Activated T-helper 9 cell treated with anti-CD3 and anti-CD28 coated beads, Interleukin-2, amount 50 U/mL, for 16 hours (primary cell): ENCODE data around the gene RNF4.
"Not testable (repeated sequence)": the region's sequence is repeated elsewhere in the genome, so short reads cannot be mapped to it uniquely, and the experiment has no call there.

Source experiments
- DNase-seq: peaks from one replicate; pipeline ENCODE4 v3.0.0-alpha.2; 2020; ENCODE audit warnings: low read depth

RNF4 gene

DNA sequence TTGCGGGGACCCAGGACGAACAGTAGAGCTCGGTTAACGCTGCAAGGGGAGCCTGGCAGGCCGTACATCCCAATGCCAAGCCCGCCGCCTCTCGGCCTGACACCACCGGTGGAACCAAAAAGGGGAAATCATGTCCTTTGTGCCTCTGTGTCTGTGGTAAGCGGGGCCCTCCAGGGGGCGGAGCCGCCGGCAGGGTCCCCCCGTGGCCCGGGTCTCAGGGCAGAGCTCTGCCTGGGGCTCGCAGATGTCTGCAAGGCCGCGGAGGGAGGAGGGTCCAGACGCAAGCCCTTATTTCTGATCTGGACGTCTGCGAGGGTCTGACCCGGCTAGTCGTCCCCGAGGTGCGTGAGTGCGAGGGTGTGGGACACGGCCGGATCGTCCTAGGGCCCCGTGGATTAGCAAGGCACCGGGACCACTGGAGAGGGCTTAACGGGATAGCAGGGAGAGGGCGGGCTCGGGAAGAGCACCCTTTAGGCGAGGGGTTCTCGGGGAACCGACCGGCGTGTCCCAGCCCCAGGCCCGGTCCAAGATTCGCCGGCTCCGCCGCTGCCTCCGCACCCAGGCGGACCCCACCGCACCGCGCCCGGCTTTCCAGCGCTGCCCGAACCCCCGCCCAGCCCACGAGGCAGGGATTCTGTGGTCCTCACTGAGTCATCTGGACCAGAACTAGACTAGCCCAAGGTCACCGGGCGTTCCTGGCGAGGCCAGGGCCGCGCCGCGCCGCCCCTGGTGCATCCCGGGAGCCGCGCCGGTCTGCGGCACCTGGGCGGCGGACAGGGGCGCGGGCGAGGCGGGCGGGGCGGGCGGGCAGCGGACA, 66.7 kb downstream of the RNF4 start:
- peak; percentile 29 for DNase-seq

GRCh38 chr4:2536193-2537010, 67.5 kb downstream of the RNF4 start, which contains the start of gene FAM193A:
Gene FAM193A (plus strand): TSS chr4:2536647. CDS start chr4:2536916, 269 bp downstream.
- peak; percentile 98 for DNase-seq

- peak; percentile 42 for DNase-seq
These were observed 68.3 kb downstream of the RNF4 start for GRCh38 chr4:2537011-2537830.

GRCh38 chr4:2543580-2544191, 74.8 kb downstream of the RNF4 start:
- not testable (repeated sequence) for DNase-seq

- DNase-seq: no peak
These were observed 76.6 kb downstream of the RNF4 start for GRCh38 chr4:2545321-2546013.

DNA sequence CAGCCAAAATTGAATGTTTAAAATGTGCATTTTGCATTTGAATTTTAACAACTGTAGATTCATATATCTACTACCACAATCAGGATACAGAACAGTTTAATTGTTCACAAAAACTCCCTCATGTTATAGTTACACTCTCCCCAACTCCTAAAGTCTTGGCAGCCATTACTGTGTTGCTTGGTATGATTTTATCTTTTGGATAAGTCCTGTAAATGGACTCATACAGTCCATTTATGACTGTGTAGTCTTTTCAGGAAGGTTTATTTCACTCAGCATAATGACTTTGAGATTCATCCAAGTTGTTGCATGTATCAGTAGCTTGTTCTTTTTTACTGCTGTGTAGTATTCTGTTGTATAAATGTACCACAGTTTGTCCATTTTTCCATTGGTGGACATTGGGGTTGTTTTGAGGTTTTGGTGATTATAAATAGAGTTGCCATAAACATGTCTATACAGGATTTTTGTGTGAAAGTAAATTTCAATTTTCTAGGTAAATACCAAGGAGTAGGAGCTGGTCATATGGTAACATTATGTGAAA, 77.4 kb downstream of the RNF4 start:
- DNase-seq: no peak

DNA sequence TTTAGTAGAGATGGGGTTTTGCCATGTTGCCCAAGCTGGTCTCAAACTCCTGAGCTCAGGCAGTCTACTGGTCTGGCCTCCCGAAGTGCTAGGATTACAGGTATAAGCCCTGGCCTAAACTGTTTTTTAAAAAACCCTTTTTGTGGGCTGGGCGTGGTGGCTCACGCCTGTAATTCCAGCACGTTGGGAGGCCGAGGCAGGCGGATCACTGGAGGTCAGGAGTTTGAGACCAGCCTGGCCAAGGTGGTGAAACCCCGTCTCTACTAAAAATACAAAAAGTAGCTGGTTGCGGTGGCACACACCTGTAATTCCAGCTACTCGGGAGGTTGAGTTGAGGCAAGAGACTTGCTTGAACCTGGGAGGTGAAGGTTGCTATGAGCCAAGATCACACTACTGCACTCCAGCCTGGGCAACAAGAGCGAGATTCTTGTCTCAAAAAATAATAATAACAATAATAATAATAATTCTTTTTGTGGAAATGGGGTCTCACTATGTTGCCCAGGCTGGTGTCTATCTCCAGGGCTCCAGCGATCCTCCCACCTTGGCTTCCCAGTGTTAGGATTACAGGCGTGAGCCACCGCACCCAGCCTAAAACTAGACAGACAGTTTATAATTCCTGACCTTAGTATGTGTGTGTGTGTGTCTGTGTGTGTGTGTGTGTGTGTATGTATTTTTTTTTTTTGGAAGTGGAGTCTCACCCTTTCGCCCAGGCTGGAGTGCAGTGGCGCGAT, 78.2 kb downstream of the RNF4 start:
- not testable (repeated sequence) for DNase-seq

DNA sequence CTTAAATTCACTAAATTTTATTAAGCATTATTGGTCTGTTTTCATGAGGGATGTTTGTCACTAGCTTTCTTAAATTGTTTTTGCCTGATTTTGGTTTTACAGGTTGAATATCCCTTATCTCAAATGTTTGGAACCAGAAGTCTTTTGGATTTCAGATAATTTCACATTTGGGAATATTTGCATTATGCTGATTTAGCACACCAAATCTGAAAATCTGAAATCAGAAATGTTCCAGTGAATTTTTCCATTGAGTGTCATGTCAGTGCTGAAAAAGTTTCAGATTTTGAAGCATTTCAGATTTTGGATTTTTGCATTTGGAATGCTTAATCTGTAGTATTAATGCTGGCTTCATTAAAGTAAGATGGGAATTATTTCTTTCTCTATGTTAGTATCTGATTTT, 82.2 kb downstream of the RNF4 start:
- DNase-seq: no peak

GRCh38 chr4:2552806-2553205, 83.9 kb downstream of the RNF4 start:
- no peak for DNase-seq

- DNase-seq: no peak
These were observed 89.4 kb downstream of the RNF4 start for GRCh38 chr4:2558301-2558700.

DNA sequence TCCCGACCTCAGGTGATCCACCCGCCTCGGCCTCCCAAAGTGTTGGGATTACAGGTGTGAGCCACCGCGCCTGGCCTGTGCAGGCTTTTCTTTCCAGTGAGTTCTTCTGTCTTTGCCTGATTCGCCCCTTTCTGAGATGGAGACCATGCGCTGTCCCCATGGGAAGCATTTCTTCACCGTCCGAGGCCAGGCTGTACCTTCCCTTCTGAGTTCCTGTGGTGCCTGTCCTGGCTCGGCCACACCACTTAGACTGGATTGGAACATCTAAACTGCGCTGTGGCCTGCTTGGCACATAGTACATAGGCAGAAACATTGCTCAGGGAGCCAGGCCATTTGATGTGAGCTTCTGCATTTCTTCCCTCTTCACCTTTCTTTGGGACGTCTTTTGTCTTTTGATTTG, 91.3 kb downstream of the RNF4 start:
- DNase-seq: no peak
